ENCODE measurements around the gene MAP3K10.

The MAP3K10 gene

DNA sequence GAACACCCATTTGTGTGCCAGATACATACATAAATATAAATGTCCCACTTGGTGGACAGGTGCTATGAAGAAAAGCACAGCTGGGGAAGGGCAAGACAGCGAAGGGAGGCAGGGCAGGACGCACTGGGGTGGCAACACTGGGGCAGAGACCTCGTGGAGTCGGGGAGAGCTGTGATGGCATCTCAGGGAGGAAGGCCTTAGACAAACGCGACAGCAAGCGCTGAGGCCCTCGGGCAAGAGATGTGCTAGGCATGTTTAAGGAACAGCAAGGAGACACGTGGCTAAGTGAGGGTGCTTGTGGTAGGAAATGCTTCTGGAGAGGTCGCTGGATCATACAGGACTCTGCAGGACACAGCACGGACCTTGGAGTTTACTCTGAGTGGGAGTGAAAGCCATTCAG lies 58.6 kb downstream of the MAP3K10 start:
- no peak for DNase-seq (ENCODE audit: low read depth)

DNA sequence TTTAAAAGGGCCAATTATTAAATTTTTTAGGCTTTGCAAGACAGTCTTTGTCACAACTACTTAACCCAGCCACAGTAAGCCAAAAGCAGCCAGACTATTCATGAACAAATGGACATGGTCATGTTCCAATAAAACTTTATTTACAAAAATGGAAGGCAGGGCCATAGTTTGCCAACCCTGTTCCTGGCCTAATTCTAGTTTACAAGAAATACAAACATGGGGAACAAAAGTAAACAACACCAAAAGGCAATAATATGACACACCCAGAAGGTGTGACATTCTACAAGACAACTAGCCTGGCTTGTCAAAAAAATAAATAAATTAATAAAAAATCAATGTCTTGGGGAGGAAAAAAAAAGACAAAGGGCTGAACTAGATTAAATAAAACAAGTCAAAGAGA lies 60.0 kb downstream of the MAP3K10 start:
- no peak for DNase-seq (ENCODE audit: low read depth)

DNA sequence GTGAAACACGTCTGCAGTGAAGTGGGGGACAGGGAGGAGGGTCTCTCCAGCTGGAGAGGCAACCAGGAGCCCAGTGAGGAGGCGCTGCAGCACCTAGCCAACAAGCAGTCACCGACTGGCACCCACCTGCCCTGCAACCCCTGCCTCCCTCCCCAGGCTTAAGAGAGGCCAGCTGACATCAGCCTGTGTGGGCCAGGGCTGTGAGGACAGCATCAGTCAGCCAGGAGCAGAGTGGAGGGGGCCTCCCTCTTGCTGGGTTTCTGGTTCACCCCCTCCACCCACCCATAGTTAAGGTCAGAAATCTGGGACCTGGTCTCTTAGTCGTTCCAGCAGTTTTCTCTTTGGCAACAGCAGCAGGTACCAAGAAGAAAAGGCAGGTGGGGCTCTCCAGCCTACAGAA lies 60.8 kb downstream of the MAP3K10 start:
- no peak for DNase-seq (ENCODE audit: low read depth)

DNA sequence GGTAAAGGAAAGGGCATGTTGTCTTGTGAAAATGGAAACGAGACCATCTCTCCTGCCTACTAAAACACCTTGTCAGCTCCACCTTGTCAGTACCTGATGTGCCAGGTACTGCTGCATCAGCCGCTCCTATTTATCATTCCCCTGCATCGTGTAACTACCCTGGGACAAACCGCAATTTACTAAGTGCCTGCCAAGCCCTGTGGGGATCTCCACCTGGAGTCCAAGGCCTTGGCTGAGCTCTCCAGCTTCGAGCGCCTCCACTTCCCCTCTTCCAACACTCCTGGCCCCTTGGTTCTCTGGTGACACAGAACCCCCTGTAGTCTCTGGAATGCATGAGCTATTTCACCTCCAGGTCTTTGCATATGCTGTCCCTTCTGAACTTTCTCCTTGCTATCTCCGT lies 61.2 kb downstream of the MAP3K10 start:
- no peak for DNase-seq (ENCODE audit: low read depth)

DNA sequence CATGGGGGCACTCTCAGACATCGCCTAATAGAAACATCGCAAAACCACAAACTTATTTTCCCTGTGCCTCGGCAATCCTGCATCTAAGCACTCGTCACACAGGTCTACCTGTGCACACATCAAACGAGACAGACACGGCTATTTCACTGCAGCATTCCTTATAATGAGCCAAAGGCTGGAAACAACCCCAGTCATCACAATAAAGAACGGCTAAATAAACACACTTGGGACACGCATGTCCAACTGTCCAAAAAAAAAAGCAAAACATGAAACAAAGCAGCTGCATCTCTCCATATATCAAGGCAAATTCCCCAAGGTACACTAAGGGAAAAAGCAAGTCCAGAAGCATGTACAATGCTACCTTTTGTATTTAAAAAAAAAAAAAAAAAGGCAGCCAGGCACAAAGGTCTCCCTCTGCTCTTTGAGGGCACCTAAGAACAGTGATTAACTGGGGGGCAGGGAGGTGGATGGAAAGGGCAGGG lies 62.4 kb downstream of the MAP3K10 start:
- DNase-seq (ENCODE audit: low read depth) = no peak

DNA sequence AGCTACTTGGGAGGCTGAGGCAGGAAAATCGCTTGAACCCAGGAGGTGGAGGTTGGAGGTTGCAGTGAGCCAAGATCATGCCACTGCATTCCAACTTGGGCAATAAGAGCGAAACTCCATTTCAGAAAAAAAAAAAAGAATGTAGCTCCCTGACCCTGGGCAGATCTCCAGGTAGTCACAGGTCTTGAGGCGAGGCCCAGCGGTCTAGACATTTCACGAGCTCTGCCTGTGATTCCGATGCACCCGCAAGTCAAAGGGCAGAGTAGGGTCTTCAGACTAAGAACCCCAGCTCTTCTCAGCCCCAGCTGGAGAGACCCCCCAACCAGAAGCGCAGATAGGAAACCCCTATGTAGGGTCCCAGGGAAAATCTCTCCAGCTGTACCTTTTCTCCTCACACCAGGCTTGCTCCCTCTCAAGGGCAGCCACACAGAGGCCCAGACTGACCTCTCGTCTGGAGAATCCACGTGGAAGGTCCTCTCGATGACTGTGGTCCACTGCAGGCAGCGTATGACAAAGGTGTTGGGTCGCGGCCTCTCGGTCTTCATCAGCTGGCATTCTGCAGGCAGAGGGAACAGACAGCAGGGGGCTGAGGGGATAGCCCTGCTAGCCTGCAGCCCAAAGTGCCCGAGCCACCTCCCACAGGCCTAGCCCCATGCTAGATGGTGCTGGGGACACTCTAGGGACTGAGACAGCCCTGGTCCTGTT lies 63.6 kb downstream of the MAP3K10 start:
- no peak for DNase-seq (ENCODE audit: low read depth)

DNA sequence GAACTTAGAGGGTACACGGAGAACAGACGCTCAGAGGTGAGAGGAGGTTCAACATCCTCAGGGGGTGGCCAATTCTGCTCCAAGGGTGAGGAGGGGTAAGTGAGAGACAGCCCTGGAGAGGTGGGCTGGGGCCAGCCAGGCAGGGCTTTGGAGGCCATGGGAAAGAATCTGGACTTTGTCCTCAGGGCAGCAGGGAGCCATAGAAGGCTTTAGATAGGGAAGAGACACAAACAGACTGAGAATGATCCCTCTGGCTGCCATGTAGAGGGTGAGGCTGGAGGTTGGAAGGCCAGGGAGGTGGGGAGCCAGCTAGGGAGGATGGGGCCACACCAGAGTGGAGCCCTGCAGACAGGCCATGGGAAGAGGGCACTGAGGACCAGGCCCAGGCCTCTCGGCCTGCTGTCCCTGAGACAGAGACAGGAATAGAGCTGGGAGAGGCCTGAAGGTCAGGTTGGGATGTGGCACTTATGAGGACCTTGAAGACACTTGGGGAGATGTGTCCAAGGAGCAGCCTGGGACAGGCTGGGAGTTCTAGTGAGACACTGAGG lies 64.5 kb downstream of the MAP3K10 start:
- no peak for DNase-seq (ENCODE audit: low read depth)

DNA sequence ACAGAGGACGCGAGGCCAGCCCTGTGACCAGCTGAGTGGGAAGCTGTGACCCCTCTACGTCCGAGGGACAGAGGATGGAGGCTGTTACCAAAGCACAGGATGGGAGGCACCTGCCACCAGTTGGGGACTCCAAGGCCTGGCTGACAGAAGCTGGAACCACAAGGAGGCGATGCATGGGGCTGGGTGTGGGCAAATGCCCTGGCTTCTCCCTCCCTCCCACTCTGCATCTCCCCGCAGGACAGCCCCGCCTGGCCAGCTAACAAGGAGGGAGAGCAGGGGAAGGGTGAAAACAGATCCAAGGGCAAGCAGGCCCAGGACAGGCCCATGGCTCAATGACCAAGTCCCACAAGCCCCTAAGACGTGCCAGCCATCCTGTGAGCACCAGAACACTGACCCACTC lies 65.3 kb downstream of the MAP3K10 start:
- DNase-seq (ENCODE audit: low read depth) = no peak

DNA sequence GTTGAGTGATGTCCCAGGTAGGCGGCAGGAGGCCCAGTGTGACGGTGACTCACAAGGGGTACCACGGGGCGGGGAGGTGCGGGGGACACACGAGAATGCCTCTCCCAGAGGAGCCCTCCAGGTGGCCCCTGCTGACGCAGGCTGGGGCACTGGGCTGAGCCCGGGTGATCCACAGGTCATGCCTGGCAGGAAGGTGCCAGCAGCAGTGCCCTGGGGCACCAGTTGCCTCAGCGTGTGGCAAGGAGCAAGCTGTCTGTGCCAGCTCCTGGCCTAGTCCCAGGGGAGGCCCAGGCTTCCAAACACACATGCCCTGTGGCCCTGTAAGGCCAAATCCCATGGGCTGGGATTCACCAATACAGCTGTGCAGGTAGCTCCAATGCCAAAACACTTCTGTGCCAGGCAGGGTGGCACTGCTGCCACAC lies 65.9 kb downstream of the MAP3K10 start:
- no peak for DNase-seq (ENCODE audit: low read depth)

DNA sequence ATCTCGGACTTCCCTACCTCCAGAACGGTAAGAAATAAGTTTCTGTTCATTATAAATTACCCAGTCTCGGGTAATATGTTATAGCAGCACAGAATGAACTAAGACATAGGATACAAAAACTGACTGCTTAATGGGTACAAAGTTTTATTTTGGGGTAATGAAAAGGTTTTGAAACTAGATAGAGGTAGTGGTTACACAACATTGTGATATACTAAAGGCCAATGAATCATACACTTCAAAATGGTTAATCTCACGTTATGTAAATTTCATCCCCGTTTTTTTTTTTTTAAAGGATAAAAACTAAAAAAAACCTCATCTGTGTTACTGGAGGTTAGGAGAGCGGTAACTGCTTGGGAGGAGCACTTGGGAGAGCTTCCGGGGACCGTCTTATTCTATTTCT lies 70.4 kb downstream of the MAP3K10 start:
- DNase-seq (ENCODE audit: low read depth) = no peak

DNA sequence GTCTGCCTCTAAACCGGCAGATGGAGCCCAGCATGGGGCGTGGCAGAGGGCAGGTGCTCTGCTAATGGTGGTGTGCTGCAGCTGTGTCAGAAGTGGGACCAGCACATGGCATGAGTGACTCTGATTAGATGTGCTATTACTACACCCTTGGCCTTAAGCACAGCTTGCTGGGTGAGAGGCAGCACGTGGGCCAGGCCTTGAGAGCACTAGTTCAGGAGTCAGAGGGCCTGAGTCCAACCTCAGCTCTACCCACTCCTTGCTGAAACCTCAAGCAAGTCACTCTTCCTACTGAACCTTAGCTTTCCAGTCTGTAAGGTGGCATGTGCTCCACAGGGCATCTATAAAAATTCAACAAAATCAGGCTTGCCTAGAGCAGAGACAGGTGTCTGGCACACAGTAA lies 71.2 kb downstream of the MAP3K10 start:
- no peak for DNase-seq (ENCODE audit: low read depth)

DNA sequence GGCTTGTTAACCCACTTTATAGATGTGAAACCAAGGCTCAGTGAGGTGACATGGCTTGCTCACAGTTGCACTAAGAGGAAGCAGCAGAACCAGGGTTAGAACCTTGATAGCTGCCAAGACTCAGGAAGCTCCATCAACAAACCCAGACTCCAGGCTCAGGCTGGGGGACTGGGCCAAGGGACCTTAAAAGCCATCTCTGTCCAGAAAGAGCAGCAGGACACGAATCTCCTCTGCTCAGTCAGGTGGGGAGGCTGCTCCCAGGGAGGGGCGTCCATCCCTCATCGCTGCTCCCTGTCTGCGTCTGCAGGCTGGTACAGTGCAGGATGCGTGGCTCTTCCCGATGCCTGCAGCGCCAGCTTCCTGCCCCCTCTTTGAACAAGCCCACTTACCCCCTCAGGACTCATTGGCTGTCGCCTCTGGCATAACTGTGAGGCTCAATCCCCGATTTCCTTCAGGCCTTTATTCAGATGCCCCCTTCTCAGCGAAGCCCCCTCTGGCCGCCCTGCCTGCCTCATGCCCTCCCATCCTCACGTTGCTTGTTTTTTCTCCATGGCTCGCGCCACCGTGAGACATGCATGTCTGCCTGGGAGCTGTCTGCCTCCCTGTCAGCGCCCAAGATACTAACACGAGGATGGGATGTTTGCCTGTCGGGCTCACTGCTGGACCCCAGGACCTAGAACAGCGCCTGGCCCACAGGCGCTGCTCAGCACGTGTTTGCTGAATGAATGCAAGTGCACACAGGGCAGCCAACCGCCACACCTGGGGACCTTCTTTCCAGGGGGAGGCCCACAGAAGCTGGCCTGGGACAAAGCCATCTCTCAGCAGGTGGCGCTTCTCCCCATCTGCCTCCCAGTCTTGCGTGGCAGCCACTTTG lies 72.5 kb downstream of the MAP3K10 start:
- no peak for DNase-seq (ENCODE audit: low read depth)

DNA sequence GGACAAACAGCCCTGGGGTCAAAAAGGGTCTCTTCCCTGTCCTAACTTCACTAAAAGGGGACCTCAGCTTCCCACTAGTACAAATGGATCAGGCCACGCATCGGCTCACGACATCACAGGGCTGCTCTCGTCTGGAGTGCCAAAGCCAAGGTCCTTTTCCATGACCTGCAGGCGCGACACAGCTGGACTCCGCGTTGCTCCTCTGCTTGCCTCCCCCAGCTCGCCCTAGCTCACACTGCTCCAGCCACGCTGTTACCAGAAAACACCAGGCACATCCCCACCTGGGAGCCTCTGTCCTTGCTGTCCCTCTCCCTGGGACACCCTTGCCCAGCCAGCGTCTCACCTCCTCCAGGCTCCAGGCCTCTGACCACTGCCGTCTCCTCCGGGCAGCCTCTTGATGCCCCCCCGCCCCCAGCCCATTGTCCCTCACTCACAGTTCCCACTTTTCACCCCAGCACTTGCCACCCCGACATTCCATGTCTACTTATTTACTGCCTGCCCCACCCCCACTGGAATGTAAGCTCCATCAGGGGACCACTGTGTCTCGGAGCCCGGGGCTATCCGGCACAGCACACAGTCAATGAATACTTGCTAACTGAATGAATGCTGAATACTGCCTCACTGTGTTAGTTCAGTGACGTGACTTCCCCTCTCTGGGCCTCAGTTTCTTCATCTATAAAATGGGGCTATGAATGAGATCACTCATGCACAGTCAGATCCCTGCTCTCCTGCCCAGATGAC lies 73.3 kb downstream of the MAP3K10 start:
- no peak for DNase-seq (ENCODE audit: low read depth)
